KMS-11 (cell line): ENCODE data around the gene EP400.

Experiments
- H2AFZ ChIP-seq: fragments of 200-600 bp; sonication (generic); 2 replicates; pipeline ENCODE4 v1.6.1; 2016; ENCODE audit warnings: antibody characterized with exemption, mixed run types, low read depth
- H3K27ac ChIP-seq: fragments of 200-600 bp; sonication (generic); 2 replicates; pipeline ENCODE4 v1.6.1; 2016; ENCODE audit warnings: mild to moderate bottlenecking, mixed run types
- H3K27me3 ChIP-seq: fragments of 200-600 bp; sonication (generic); 2 replicates; pipeline ENCODE4 v1.6.1; 2017; ENCODE audit warnings: mild to moderate bottlenecking, low read depth, mixed run types, moderate library complexity; ENCODE audit not compliant: insufficient read depth
- H3K36me3 ChIP-seq: fragments of 200-600 bp; sonication (generic); 2 replicates; pipeline ENCODE4 v1.6.1; 2017; ENCODE audit warnings: mild to moderate bottlenecking, mixed run types; ENCODE audit not compliant: insufficient read depth
- H3K4me1 ChIP-seq: fragments of 200-600 bp; sonication (generic); 2 replicates; pipeline ENCODE4 v1.6.1; 2016; ENCODE audit warnings: mild to moderate bottlenecking, low read depth, mixed run types; ENCODE audit not compliant: poor library complexity, severe bottlenecking
- H3K4me2 ChIP-seq: fragments of 200-600 bp; sonication (generic); 2 replicates; pipeline ENCODE4 v1.7.0; 2016; ENCODE audit warnings: mild to moderate bottlenecking, mixed run types
- H3K4me3 ChIP-seq: fragments of 200-600 bp; sonication (generic); IDR thresholded peaks from 2 replicates; pipeline ENCODE4 v1.6.1; 2017; ENCODE audit warnings: low read depth, low read length, mixed read lengths; ENCODE audit not compliant: insufficient read depth
- H3K79me2 ChIP-seq: fragments of 200-600 bp; sonication (generic); 2 replicates; pipeline ENCODE4 v1.6.1; 2016; ENCODE audit warnings: low read depth, mixed run types; ENCODE audit not compliant: insufficient read depth
- H3K9ac ChIP-seq: fragments of 200-600 bp; sonication (generic); 2 replicates; pipeline ENCODE4 v1.6.1; 2016; ENCODE audit warnings: mild to moderate bottlenecking, mixed run types
- H4K20me1 ChIP-seq: fragments of 200-600 bp; sonication (generic); 2 replicates; pipeline ENCODE4 v1.6.1; 2016; ENCODE audit warnings: mild to moderate bottlenecking, mixed run types; ENCODE audit not compliant: insufficient read depth
- TF ChIP-seq, protein P1 (sequence below): fragments of 200-600 bp; sonication (generic); conservative IDR thresholded peaks from 2 replicates; pipeline ENCODE4 v1.6.1; 2017; ENCODE audit warnings: low read depth, mild to moderate bottlenecking, antibody characterized with exemption, low read length, moderate library complexity, mixed read lengths

The EP400 gene

DNA sequence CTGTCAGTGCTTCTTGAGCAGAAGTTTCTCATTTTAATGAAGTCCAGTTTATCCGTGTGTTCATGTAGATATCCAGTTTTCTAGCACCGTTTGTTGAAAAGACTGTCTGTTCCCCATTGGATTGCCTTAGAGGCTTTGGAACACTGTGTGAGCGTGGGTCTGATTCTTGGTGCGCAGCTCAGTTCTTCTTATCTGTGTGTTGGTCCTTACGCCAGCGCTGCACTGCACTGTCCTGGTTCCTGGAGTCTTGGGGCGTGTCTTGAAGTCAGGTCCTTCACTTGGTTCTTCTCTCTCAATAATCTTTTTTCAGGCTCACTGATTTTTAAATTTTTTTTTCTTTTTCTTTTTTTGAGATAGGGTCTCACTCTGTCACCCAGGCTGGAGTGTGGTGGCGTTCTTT is 25.5 kb downstream of the EP400 start:
- Histone ChIP-seq H3K4me1 (no peaks in the 10 kb centered on the region), H3K9ac (no peak overlapping the region), H3K36me3 (no peaks in the 10 kb centered on the region), H3K79me2 (peaks cover 18% of the 10 kb centered on the region; the same call in 1 of the 2 replicates), H2AFZ (no peak overlapping the region), H3K4me2 (no peak overlapping the region), H3K27ac (no peak overlapping the region), H4K20me1 (no peaks in the 10 kb centered on the region), H3K27me3 (no peaks in the 10 kb centered on the region), H3K4me3 (no peak overlapping the region)
- TF ChIP-seq, protein P1, sequence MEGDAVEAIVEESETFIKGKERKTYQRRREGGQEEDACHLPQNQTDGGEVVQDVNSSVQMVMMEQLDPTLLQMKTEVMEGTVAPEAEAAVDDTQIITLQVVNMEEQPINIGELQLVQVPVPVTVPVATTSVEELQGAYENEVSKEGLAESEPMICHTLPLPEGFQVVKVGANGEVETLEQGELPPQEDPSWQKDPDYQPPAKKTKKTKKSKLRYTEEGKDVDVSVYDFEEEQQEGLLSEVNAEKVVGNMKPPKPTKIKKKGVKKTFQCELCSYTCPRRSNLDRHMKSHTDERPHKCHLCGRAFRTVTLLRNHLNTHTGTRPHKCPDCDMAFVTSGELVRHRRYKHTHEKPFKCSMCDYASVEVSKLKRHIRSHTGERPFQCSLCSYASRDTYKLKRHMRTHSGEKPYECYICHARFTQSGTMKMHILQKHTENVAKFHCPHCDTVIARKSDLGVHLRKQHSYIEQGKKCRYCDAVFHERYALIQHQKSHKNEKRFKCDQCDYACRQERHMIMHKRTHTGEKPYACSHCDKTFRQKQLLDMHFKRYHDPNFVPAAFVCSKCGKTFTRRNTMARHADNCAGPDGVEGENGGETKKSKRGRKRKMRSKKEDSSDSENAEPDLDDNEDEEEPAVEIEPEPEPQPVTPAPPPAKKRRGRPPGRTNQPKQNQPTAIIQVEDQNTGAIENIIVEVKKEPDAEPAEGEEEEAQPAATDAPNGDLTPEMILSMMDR: no peak

DNA sequence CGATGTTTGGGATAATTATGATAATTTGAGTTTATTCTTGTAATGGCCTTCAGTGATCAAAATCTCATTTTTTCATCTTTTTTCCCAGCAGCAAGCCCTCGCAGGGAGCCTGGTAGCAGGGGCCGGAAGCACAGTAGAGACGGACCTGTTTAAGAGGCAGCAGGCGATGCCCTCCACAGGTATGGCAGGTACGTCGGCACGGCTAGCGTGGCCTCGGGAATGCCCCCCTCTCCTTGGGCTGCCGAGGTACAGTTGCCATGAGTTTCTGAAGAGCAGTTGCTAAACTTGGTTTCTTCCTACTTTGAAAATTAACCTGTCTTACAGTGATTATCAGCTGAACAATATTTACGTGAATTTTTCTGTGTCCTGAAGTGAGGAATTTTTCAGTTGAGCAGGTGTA is 29.9 kb downstream of the EP400 start:
- Histone ChIP-seq H3K36me3 (no peaks in the 10 kb centered on the region), H3K4me2 (no peak overlapping the region), H3K79me2 (peaks cover 14% of the 10 kb centered on the region; the same call in 1 of the 2 replicates), H3K27ac (no peak overlapping the region), H3K9ac (no peak overlapping the region), H4K20me1 (no peaks in the 10 kb centered on the region), H3K4me1 (no peaks in the 10 kb centered on the region), H3K4me3 (no peak overlapping the region), H2AFZ (no peak overlapping the region), H3K27me3 (no peaks in the 10 kb centered on the region)
- TF ChIP-seq, protein P1: no peak

DNA sequence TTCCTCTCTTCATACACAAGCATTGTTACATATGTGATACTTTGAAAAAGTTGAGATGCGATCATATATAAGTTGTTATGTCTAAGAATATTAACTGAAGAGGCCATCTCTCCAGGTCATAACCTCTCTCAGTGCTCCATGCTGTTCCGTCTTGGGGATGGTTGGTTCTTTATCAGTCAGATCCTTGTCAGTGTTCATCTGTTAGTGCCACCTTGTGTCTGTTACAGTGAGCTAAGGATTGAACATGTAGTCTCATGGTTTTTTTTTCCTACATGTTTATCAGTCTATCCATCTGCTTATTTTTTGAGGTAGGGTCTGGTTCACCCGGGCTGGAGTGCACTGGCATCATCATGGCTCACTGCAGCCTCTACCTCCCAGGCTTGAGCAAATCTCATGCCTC is 30.5 kb downstream of the EP400 start:
- H3K4me3 ChIP-seq: no peak overlapping the region
- H2AFZ ChIP-seq: no peak overlapping the region
- no peaks in the 10 kb centered on the region for H3K27me3 ChIP-seq
- no peaks in the 10 kb centered on the region for H3K36me3 ChIP-seq
- H3K79me2 ChIP-seq: peaks cover 11% of the 10 kb centered on the region; the same call in 1 of the 2 replicates
- no peaks in the 10 kb centered on the region for H4K20me1 ChIP-seq
- no peak overlapping the region for H3K4me2 ChIP-seq
- H3K27ac ChIP-seq: no peak overlapping the region
- no peak overlapping the region for H3K9ac ChIP-seq
- TF ChIP-seq, protein P1: no peak
- no peaks in the 10 kb centered on the region for H3K4me1 ChIP-seq

DNA sequence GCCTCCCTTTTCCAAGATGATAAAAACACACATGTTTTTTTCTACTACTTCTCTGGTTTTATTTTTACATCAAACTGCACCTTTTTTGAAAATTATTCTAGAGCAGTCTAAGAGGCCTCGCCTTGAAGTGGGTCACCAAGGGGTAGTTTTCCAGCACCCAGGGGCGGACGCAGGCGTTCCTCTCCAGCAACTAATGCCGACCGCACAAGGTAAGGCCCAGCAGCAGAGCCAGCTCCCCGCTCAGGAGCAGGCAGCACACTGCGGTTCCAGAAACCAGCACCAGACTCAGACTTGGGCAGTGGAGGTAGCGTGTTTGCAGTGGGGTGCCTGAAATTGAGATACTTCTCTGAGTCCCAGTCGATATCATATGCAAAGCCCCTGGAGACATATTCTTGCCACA is 31.6 kb downstream of the EP400 start:
- TF ChIP-seq, protein P1: no peak
- Histone ChIP-seq H3K4me2 (no peak overlapping the region), H3K79me2 (0 out of 2 replicates have a peak, but pooled peaks cover 6% of the 10 kb centered on the region), H2AFZ (no peak overlapping the region), H4K20me1 (no peaks in the 10 kb centered on the region), H3K27ac (no peak overlapping the region), H3K36me3 (no peaks in the 10 kb centered on the region), H3K4me1 (no peaks in the 10 kb centered on the region), H3K27me3 (no peaks in the 10 kb centered on the region), H3K9ac (no peak overlapping the region), H3K4me3 (no peak overlapping the region)
